Stimulated activated CD4-positive, alpha-beta T cell treated with anti-CD3 and anti-CD28 coated beads, TNF-alpha, amount 100 ng/mL, for 1 hour (primary cell): ENCODE results near the gene TBX15.

Experiments used
- DNase-seq, 3 donors: peaks; one replicate each; pipeline ENCODE4 v3.0.0-alpha.2; 2020; ENCODE audit warnings: low read depth in 3 of 3, low spot score in 1 of 3

Gene TBX15

GRCh38 chr1:118988186-118989005 is at the start of gene TBX15:
TSS of gene TBX15 (minus strand) at chr1:118988343. CDS start at chr1:118987795, 548 bp downstream.
- DNase-seq: no peak

GRCh38 chr1:119034359-119034758 is 46.2 kb upstream of the TBX15 start:
- no peak for DNase-seq

- DNase-seq: no peak
Measured at GRCh38 chr1:119032986-119033385, 44.8 kb upstream of the TBX15 start.

- DNase-seq: no peak
Measured at GRCh38 chr1:119027759-119028158, 39.6 kb upstream of the TBX15 start.

- DNase-seq: no peak
Measured at GRCh38 chr1:119026956-119027355, 38.8 kb upstream of the TBX15 start.

- no peak for DNase-seq
Measured at GRCh38 chr1:119015547-119015946, 27.4 kb upstream of the TBX15 start.

- DNase-seq: no peak
Measured at GRCh38 chr1:119012383-119012782, 24.2 kb upstream of the TBX15 start.

GRCh38 chr1:119011706-119012105 is 23.6 kb upstream of the TBX15 start:
- DNase-seq: no peak

GRCh38 chr1:119011116-119011515 is 23.0 kb upstream of the TBX15 start:
- no peak for DNase-seq

GRCh38 chr1:119010201-119010600 is 22.1 kb upstream of the TBX15 start:
- DNase-seq: no peak

- DNase-seq: no peak
Measured at GRCh38 chr1:119009312-119009655, 21.1 kb upstream of the TBX15 start.

GRCh38 chr1:119008483-119009311 is 20.6 kb upstream of the TBX15 start:
- DNase-seq: no peak

GRCh38 chr1:119007670-119008482 is 19.7 kb upstream of the TBX15 start:
- DNase-seq: no peak

GRCh38 chr1:119007339-119007669 is 19.2 kb upstream of the TBX15 start:
- no peak for DNase-seq

GRCh38 chr1:119006406-119007279 is 18.5 kb upstream of the TBX15 start:
- no peak for DNase-seq

- DNase-seq: no peak
Measured at GRCh38 chr1:119005724-119006405, 17.7 kb upstream of the TBX15 start.

GRCh38 chr1:119004781-119005180 is 16.6 kb upstream of the TBX15 start:
- no peak for DNase-seq

GRCh38 chr1:119004129-119004527 is 16.0 kb upstream of the TBX15 start:
- no peak for DNase-seq

GRCh38 chr1:119003413-119004128 is 15.4 kb upstream of the TBX15 start:
- no peak for DNase-seq
